Neuronal stem cell (in vitro differentiated cells): Measurements from ENCODE around the gene CALML3.

Experiments used
- DNase-seq: peaks from one replicate; pipeline ENCODE4 v3.0.0-alpha.2; 2013; ENCODE audit warnings: low spot score
- H2AFZ ChIP-seq: one replicate; pipeline ENCODE4 v1.6.1; 2013; ENCODE audit warnings: mild to moderate bottlenecking, low read length, inconsistent platforms
- H2AK5ac ChIP-seq: 2 replicates; pipeline ENCODE4 v1.6.1; 2013; ENCODE audit warnings: low read depth, mild to moderate bottlenecking, inconsistent platforms, low read length, moderate library complexity, mixed read lengths
- H2BK120ac ChIP-seq: 2 replicates; pipeline ENCODE4 v1.6.1; 2013; ENCODE audit warnings: low read depth, mild to moderate bottlenecking, inconsistent platforms, low read length, moderate library complexity, mixed read lengths
- H2BK12ac ChIP-seq: one replicate; pipeline ENCODE4 v1.6.1; 2013; ENCODE audit warnings: low read length, inconsistent platforms
- H2BK15ac ChIP-seq: 2 replicates; pipeline ENCODE4 v1.6.1; 2013; ENCODE audit warnings: mild to moderate bottlenecking, low read length, inconsistent platforms, mixed read lengths
- H2BK5ac ChIP-seq: one replicate; pipeline ENCODE4 v1.6.1; 2013; ENCODE audit warnings: inconsistent platforms, mild to moderate bottlenecking, low read length, moderate library complexity
- H3K14ac ChIP-seq: one replicate; pipeline ENCODE4 v1.6.1; 2013; ENCODE audit warnings: low read length, inconsistent platforms
- H3K18ac ChIP-seq: 2 replicates; pipeline ENCODE4 v1.6.1; 2013; ENCODE audit warnings: low read length, inconsistent platforms
- H3K23ac ChIP-seq: 2 replicates; pipeline ENCODE4 v1.6.1; 2013; ENCODE audit warnings: low read depth, mild to moderate bottlenecking, mixed read lengths, low read length, inconsistent platforms; ENCODE audit not compliant: poor library complexity
- H3K27ac ChIP-seq: replicated peaks from 3 replicates; pipeline ENCODE4 v1.5.1; 2013; ENCODE audit warnings: low read length, inconsistent platforms
- H3K27me3 ChIP-seq, 3 experiments: 2 replicates each; pipeline ENCODE4 v1.6.1; 2013; ENCODE audit warnings: low read length in 3 of 3, mild to moderate bottlenecking in 2 of 3, inconsistent platforms in 1 of 3, low read depth in 1 of 3, mixed read lengths in 1 of 3, moderate library complexity in 1 of 3; ENCODE audit not compliant: control insufficient read depth in 3 of 3, insufficient read depth in 3 of 3
- H3K36me3 ChIP-seq, 2 donors: replicated peaks in 1 of 2; 2 replicates each; pipeline ENCODE4 v1.6.1; 2013; ENCODE audit warnings: low read length in 2 of 2; ENCODE audit not compliant: control insufficient read depth in 2 of 2, insufficient read depth in 2 of 2
- H3K4ac ChIP-seq: 2 replicates; pipeline ENCODE4 v1.6.1; 2013; ENCODE audit warnings: inconsistent platforms, mild to moderate bottlenecking, low read length, moderate library complexity
- H3K4me1 ChIP-seq, 2 donors: 1 replicate in 1 of 2; 2 replicates in 1 of 2; pipeline ENCODE4 v1.6.1; 2013; ENCODE audit warnings: low read length in 2 of 2, low read depth in 1 of 2; ENCODE audit not compliant: control insufficient read depth in 2 of 2, insufficient read depth in 1 of 2
- H3K4me2 ChIP-seq: one replicate; pipeline ENCODE4 v1.6.1; 2013; ENCODE audit warnings: mild to moderate bottlenecking, low read length, inconsistent platforms; ENCODE audit not compliant: insufficient read depth, poor library complexity, severe bottlenecking
- H3K4me3 ChIP-seq, 2 donors: 2 replicates each; pipeline ENCODE4 v1.5.1; 2013; ENCODE audit warnings: low read length in 2 of 2, mild to moderate bottlenecking in 2 of 2, inconsistent platforms in 1 of 2, moderate library complexity in 1 of 2
- H3K79me1 ChIP-seq: one replicate; pipeline ENCODE4 v1.6.1; 2013; ENCODE audit warnings: low read depth, mild to moderate bottlenecking, inconsistent platforms, low read length, moderate library complexity
- H3K9ac ChIP-seq: one replicate; pipeline ENCODE4 v1.6.1; 2013; ENCODE audit warnings: mild to moderate bottlenecking, low read depth, low read length, inconsistent platforms; ENCODE audit not compliant: poor library complexity
- H3K9me3 ChIP-seq, 2 donors: replicated peaks in 1 of 2; 2 replicates each; pipeline versions ENCODE3 to v1.6.1; 2013; ENCODE audit warnings: low read length in 2 of 2, mild to moderate bottlenecking in 2 of 2, inconsistent platforms in 1 of 2, low read depth in 1 of 2, mixed read lengths in 1 of 2, moderate library complexity in 1 of 2; ENCODE audit not compliant: control insufficient read depth in 2 of 2, insufficient read depth in 1 of 2
- H4K8ac ChIP-seq: one replicate; pipeline ENCODE4 v1.6.1; 2013; ENCODE audit warnings: low read depth, mild to moderate bottlenecking, inconsistent platforms, low read length, moderate library complexity
- H4K91ac ChIP-seq: one replicate; pipeline ENCODE4 v1.6.1; 2013; ENCODE audit warnings: low read length, low read depth, mild to moderate bottlenecking, inconsistent platforms; ENCODE audit not compliant: poor library complexity
- WGBS, 2 donors: extraction: QIAGEN DNeasy Blood & Tissue Kit; methylation state at CpG; one replicate each; pipeline ENCODE4 v1.1.7; 2013; ENCODE audit warnings: missing lambda C conversion rate in 2 of 2, mixed read lengths in 1 of 2; ENCODE audit not compliant: insufficient read length in 2 of 2, insufficient replicate concordance in 1 of 2; ENCODE audit errors: extremely low coverage in 2 of 2; 5-methylcytosine and 5-hydroxymethylcytosine counted together

The CALML3 gene

DNA sequence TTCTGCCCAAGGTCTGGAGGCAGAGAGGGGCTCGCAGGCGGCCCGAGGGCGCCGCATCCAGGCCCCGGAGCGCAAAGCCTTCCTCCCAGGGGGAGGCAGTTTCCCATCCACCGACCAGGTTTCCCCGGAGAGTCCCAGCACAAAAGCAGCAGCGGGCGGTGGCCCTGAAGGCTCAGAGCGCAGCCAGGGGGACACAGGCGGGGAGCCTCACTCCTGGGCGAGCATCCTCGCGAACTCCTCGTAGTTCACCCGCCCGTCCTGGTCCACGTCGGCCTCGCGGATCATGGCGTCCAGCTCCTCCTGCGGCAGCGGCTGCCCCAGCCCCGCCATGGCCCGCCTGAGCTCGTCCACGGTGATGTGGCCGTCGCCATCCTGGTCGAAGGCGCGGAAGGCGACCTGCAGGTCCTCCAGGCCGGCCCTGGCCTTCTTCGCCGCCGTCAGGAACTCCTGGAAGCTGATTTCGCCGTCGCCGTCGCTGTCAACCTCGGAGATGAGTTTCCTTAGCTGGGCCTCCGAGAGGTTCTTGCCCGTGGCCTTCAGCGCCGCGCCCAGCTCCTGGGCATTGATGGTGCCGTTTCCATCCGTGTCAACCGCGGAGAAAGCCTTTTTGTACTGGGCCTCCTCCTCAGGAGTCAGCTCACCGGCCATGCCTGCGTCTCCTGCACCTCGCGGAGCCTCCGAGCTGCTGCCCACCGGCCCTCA is 25.8 kb upstream of the CALML3 start:
- H3K4me1 ChIP-seq = no peaks in the 10 kb centered on the region
- H3K36me3 ChIP-seq = no peaks in the 10 kb centered on the region
- peak overlapping the region; percentile 94 for H2BK15ac ChIP-seq
- H3K18ac ChIP-seq = peak overlapping the region; percentile 74
- no CpG with 5 or more reads among the region's 61 CpGs for WGBS, 2 donors
- no peak overlapping the region for H2BK5ac ChIP-seq
- no peak overlapping the region for H4K91ac ChIP-seq
- H3K4me2 ChIP-seq = no peak overlapping the region
- H3K4ac ChIP-seq = no peak overlapping the region
- H2AFZ ChIP-seq = no peak overlapping the region
- H3K9me3 ChIP-seq = peaks cover 0 to 3% of the 10 kb centered on the region in 2 donors
- H2BK120ac ChIP-seq = no peak overlapping the region
- DNase-seq = no peak
- peak overlapping the region; percentile 88 for H3K23ac ChIP-seq
- H2AK5ac ChIP-seq = peak overlapping the region; percentile 47
- no peak overlapping the region for H4K8ac ChIP-seq
- H3K4me3 ChIP-seq = no peak overlapping the region
- peaks cover 0 to 28% (median 0%) of the 10 kb centered on the region in 3 experiments for H3K27me3 ChIP-seq
- H3K9ac ChIP-seq = no peak overlapping the region
- no peak overlapping the region for H3K14ac ChIP-seq
- H3K79me1 ChIP-seq = no peaks in the 10 kb centered on the region
- H3K27ac ChIP-seq = no peak overlapping the region
- H2BK12ac ChIP-seq = no peak overlapping the region

DNA sequence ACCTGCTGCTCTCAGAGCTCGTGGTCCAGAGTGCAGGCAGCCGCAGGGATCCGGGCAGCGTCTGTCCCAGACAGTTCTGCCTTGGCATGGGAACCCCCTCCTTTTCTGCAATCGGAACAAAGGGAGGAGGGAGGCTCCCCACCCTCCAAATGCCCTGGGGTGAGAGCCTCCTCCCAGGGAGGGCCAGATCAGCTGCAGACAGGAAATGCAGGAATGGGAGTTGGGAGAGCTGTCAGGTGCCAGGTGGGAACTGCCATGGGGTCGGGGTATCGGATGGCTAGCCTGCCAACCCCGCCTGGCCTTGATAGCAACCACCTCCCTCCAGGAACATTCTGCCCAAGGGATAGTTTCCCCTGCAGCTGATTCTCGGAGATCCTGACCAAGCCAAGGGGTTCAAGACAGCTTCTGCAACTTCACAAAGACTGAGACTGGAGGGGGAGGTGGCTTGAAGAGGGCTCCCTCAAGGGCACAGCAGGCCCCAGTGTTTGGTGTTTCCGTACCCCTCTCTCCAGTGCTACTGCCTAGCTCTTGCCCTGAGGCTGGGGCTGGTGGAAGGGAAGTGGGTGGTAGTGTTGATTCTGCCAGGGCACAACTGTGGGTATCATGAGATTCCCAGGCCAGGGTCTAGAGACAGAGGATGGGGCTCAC is 25.1 kb upstream of the CALML3 start, which contains the start of gene CALML5:
TSS of gene CALML5 (minus strand) at position 78 of the 648 bp plus-strand sequence. CDS start 132 bp downstream, outside the sequence.
- Histone ChIP-seq H2BK5ac (no peak within 1 kb of the TSS), H3K4ac (no peak within 1 kb of the TSS), H3K4me1 (no peaks in the 10 kb centered on the region), H3K79me1 (no peaks in the 10 kb centered on the region), H3K27me3 (peaks cover 0 to 32% (median 0%) of the 10 kb centered on the region in 3 experiments), H3K36me3 (no peaks in the 10 kb centered on the region), H3K18ac (peak within 1 kb of the TSS; percentile 74), H3K27ac (no peak within 1 kb of the TSS), H2BK15ac (peak within 1 kb of the TSS; percentile 94), H2BK120ac (no peak within 1 kb of the TSS), H2AK5ac (peak within 1 kb of the TSS; percentile 47), H3K4me2 (no peak within 1 kb of the TSS), H2AFZ (no peak within 1 kb of the TSS), H2BK12ac (no peak within 1 kb of the TSS), H3K14ac (no peak within 1 kb of the TSS), H3K23ac (peak within 1 kb of the TSS; percentile 88), H3K4me3 (no peak within 1 kb of the TSS), H3K9ac (peak within 1 kb of the TSS; percentile 9), H3K9me3 (peaks cover 0 to 3% of the 10 kb centered on the region in 2 donors), H4K8ac (peak within 1 kb of the TSS; percentile 87), H4K91ac (peak within 1 kb of the TSS; percentile 38)
- no peak for DNase-seq
- WGBS, 2 donors = no CpG with 5 or more reads among the region's 10 CpGs

DNA sequence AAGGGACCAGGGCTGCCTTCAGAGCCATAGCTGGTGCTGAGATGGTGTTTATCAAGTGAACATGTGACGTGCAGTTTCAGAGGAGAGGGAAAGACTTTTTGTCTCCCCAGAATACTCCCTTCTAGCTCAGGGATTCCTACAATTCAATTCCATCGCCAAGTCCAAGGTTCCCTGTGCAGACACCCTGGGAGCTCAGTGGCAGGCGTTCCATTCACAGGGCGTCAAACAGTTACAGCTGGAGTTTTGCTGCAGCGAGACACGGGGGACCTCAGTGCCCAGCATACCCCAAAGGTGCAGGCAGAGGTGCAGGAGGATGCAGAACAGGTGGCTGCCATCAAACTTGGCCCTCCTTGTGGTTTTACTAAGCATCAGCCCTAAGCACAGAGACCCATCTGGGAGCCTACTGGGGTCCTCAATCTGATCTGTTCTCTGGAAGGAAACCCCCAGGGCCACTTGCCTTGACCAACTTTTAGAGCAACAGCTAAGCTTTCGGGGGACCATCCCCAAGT is 24.5 kb upstream of the CALML3 start:
- Histone ChIP-seq H3K9me3 (peaks cover 0 to 3% of the 10 kb centered on the region in 2 donors), H3K79me1 (no peaks in the 10 kb centered on the region), H2AK5ac (no peak overlapping the region), H3K4me3 (no peak overlapping the region), H2AFZ (no peak overlapping the region), H3K23ac (no peak overlapping the region), H3K4me1 (no peaks in the 10 kb centered on the region), H3K27me3 (peaks cover 0 to 32% (median 0%) of the 10 kb centered on the region in 3 experiments), H2BK12ac (no peak overlapping the region), H3K4ac (no peak overlapping the region), H3K14ac (no peak overlapping the region), H2BK15ac (no peak overlapping the region), H4K91ac (no peak overlapping the region), H3K36me3 (no peaks in the 10 kb centered on the region), H3K4me2 (no peak overlapping the region), H2BK5ac (no peak overlapping the region), H4K8ac (no peak overlapping the region), H3K18ac (peak overlapping the region; percentile 6), H2BK120ac (no peak overlapping the region), H3K27ac (no peak overlapping the region), H3K9ac (peak overlapping the region; percentile 9)
- no CpG with 5 or more reads among the region's 7 CpGs for WGBS, 2 donors
- DNase-seq = no peak

DNA sequence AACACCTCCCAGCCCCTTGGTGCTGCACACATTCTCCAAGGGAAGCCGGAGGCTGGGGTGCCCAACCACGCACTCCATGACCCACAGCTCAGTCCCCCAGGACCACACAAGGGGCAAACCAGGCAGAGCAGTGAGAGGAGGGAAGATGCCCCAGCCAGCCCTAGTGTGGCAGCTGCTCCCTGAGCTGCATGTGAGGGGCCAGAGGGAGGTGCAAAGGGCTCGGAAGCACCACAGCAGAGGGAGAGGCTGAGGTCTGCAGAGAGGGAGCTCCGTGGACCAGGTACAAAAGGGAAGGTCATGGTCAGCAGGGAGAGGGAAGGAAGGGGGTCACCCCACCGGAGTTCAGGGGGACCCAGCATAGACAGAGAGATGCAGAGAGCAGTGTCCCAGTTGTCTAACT is 23.9 kb upstream of the CALML3 start:
- Histone ChIP-seq H3K18ac (peak overlapping the region; percentile 12), H2BK15ac (no peak overlapping the region), H2BK12ac (no peak overlapping the region), H3K9ac (no peak overlapping the region), H4K91ac (no peak overlapping the region), H3K36me3 (no peaks in the 10 kb centered on the region), H3K27ac (no peak overlapping the region), H2BK120ac (no peak overlapping the region), H3K79me1 (no peaks in the 10 kb centered on the region), H3K4me2 (no peak overlapping the region), H3K23ac (no peak overlapping the region), H3K4me1 (no peaks in the 10 kb centered on the region), H3K4me3 (no peak overlapping the region), H3K4ac (no peak overlapping the region), H2BK5ac (no peak overlapping the region), H3K14ac (no peak overlapping the region), H2AK5ac (no peak overlapping the region), H3K9me3 (peaks cover 0 to 3% of the 10 kb centered on the region in 2 donors), H4K8ac (no peak overlapping the region), H3K27me3 (peaks cover 0 to 32% (median 0%) of the 10 kb centered on the region in 3 experiments), H2AFZ (no peak overlapping the region)
- WGBS, 2 donors = no CpG with 5 or more reads among the region's 5 CpGs
- no peak for DNase-seq
